Fibroblast of the aortic adventitia (primary cell): Measurements from ENCODE around the gene MYRF. TPM values are rescaled to one million over a fixed set of nuclear protein-coding genes. Genes with fewer than 3 reads are reported as not detected.

Experiments used
- DNase-seq: peaks from one replicate; pipeline ENCODE4 v3.0.0-alpha.2; 2010; ENCODE audit warnings: low read depth
- H3K4me3 ChIP-seq: 2 replicates; pipeline ENCODE4 v1.5.1; 2011; ENCODE audit warnings: low read depth, mild to moderate bottlenecking, control low read depth, low read length, moderate library complexity
- total RNA-seq: library from RNA; depleted of rRNA; stranded (reverse); fragments of >200 nt; gene quantifications from 2 replicates; pipeline ENCODE4 v1.2.3, GENCODE V29; 2012; ENCODE audit warnings: low replicate concordance
- TF ChIP-seq, protein P1 (sequence below): IDR thresholded peaks from 2 replicates; pipeline ENCODE4 v1.5.1; 2011; ENCODE audit warnings: mild to moderate bottlenecking, low read length, control low read depth, inconsistent platforms; ENCODE audit not compliant: insufficient read depth

MYRF gene
- total RNA-seq, 1 donor = 0.18 TPM

DNA sequence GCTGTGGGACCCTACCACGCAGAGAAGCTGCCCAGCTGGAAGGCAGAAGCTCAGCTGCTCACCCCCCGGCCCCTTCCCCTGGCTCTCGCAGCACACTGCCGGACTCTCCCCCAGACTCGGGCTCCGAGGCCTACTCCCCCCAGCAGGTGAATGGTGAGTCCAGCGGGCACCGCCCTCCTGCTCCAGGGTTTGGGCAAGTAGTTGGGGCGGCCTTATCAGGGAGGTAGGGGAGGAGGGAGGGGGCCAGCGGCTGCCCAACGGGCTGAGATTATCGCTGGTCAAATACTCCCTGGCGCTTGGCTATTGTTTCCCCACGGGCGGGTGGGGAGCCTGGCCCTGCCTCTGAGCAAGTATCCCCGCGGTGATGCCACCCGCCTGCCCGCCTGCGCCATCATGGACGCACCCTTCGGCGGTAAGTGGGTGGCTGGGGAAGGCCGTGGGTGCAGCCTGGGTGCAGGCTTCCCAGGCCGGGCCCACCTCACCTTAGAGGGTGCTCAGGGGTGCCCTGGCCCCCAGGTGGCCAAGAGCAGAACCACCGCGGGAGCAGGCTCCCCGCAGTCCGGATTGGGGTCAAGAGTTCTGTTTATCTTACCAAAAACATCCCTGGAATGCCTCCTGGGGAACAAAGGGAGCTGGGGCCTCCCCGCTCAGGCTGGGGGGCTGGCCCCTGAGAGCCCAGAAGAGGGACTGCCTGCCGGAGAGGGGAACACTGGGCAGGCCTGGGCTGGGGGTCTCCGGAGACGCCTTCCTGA lies 16.9 kb downstream of the MYRF start:
- H3K4me3 ChIP-seq = no peak overlapping the region
- TF ChIP-seq, protein P1, sequence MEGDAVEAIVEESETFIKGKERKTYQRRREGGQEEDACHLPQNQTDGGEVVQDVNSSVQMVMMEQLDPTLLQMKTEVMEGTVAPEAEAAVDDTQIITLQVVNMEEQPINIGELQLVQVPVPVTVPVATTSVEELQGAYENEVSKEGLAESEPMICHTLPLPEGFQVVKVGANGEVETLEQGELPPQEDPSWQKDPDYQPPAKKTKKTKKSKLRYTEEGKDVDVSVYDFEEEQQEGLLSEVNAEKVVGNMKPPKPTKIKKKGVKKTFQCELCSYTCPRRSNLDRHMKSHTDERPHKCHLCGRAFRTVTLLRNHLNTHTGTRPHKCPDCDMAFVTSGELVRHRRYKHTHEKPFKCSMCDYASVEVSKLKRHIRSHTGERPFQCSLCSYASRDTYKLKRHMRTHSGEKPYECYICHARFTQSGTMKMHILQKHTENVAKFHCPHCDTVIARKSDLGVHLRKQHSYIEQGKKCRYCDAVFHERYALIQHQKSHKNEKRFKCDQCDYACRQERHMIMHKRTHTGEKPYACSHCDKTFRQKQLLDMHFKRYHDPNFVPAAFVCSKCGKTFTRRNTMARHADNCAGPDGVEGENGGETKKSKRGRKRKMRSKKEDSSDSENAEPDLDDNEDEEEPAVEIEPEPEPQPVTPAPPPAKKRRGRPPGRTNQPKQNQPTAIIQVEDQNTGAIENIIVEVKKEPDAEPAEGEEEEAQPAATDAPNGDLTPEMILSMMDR = peak; percentile 36
- DNase-seq = peak; percentile 22

DNA sequence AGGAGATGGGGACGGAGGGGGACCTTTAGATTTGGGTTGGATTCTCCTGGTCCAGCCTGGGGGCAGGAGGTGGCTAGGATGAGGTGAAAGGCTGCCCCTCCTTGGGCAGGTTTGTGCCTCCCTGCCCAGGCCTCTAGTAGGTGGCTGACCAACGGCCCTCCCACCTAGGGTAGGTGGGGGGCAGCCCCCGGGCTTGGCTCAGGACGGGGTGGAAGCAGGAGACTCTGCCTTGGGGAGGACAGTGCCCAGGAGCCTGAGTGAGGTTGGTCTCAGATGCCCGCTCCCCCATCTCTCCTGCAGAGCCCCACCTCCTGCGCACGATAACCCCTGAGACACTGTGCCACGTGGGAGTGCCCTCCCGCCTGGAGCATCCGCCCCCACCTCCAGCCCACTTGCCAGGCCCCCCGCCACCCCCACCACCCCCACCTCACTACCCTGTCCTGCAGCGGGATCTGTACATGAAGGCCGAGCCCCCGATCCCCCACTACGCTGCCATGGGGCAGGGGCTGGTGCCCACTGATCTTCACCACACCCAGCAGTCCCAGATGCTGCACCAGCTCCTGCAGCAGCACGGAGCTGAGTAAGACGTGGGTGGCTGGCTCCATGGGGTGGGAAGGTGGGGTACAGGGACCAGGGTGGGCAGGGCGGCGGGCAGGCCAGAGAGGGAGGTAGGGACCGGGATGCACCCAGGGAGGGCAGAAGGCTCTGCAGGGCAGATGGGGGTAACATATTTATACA lies 17.7 kb downstream of the MYRF start:
- TF ChIP-seq, protein P1 = no peak
- no peak for DNase-seq

DNA sequence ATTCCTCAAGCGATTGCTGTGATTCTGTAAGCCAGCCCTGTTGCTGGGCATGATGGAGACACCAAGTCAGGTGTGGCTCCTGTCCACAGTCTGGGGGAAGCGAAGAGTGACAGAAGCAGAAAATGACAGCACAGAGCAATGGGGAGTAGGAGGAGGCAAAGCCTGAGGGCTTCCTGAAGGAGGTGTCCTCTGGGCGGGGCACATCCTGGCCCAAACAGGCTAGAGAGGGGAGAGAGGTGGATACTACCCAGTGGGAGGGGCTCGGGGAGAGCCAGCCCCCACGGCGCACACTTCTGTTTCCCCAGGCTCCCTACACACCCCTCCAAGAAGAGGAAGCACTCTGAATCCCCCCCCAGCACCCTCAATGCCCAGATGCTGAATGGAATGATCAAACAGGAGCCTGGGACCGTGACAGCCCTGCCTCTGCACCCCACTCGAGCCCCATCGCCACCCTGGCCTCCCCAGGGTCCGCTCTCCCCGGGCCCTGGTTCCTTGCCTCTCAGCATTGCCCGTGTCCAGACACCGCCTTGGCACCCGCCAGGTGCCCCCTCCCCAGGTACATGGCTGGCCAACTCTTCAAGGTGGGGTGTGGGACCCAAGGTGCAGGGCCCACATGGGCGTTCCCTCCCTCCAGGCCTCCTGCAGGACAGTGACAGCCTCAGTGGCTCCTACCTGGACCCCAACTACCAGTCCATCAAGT lies 18.9 kb downstream of the MYRF start:
- DNase-seq = no peak
- TF ChIP-seq, protein P1 = no peak
- no peak overlapping the region for H3K4me3 ChIP-seq

More for the DNA sequence above, 17.7 kb downstream of the MYRF start:
- no peak overlapping the region for H3K4me3 ChIP-seq

DNA sequence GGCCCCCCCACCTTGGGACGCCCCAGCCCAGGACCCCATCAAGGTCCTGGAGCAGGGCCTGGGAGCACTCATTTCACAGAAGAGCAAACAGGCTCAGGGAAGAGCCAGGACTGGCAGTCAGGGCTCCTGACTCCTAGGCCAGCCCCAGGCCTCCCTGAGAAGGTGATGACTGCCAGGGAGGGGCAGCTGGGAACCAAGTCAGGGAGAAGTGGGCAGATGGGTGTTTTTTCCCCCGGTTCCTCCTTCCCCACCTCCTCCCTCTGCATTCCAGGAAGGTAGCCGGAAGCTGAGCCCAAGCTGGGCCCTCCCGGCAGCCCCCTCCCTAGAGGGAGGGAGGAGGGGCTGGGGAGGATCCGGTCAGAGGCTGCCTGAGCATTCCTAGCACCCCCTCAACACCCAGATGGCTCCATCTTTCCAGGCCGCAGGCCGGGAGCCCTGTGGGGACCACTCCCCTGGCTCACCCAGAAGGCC lies 19.6 kb downstream of the MYRF start:
- TF ChIP-seq, protein P1 = no peak
- no peak overlapping the region for H3K4me3 ChIP-seq
- no peak for DNase-seq

DNA sequence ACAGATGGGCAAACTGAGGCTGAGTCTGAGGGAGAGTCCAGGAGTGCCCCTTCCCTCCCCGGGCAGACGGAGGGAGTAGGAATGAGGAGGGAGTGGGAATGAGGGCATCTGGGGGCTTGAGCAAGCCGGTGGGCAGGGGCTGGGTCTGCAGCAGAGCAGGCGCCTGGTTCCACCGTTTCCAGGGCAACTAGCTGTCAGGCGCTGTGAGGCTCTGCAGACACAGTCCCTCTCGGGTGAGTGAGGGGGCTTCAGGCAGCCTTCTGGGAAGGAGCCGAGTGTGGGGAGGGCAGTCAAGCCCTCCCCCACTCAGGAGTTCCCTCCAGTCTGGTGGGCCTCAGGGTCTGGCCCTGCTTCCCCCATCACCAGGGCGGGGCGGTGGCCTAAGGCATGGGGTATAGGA lies 20.9 kb downstream of the MYRF start:
- TF ChIP-seq, protein P1 = no peak
- DNase-seq = no peak
- no peak overlapping the region for H3K4me3 ChIP-seq

DNA sequence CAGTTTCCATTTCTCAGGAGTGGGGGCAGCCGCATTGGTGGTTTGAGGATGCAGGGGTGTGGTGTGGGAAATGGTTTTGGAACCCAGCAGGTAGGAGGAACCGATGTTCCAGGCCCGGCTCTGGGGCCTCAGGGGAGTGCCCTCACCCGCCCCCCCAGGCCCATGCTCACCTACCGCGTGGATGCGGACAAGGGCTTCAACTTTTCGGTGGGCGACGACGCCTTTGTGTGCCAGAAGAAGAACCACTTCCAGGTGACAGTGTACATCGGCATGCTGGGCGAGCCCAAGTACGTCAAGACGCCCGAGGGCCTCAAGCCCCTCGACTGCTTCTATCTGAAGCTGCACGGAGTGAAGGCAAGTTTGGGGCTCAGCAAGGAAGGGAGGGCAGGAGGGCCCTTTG lies 21.4 kb downstream of the MYRF start:
- no peak for DNase-seq
- TF ChIP-seq, protein P1 = no peak
- H3K4me3 ChIP-seq = no peak overlapping the region
